A673 (cell line): ENCODE measurements around the gene CREB5.

Experiments used
- CTCF ChIP-seq: fragments of 300-800, 200-600 bp; sonication (generic); conservative IDR thresholded peaks from 2 replicates; pipeline ENCODE4 v1.5.1; 2017; ENCODE audit warnings: low read depth, mild to moderate bottlenecking, antibody characterized with exemption, low read length, moderate library complexity, mixed read lengths
- EZH2 ChIP-seq: fragments of 200-600 bp; sonication (generic); IDR thresholded peaks from 2 replicates; pipeline ENCODE4 v1.6.1; 2017; ENCODE audit warnings: borderline replicate concordance, low read depth, mild to moderate bottlenecking, mixed read lengths, antibody characterized with exemption, low read length; ENCODE audit not compliant: poor library complexity, severe bottlenecking

- no peak for TF ChIP-seq CTCF
- no peak for TF ChIP-seq EZH2
Observed at GRCh38 chr7:28646376-28647075, 234.2 kb downstream of the CREB5 start.
